Tibial nerve (tissue), 4 donors: Measurements from ENCODE around the gene KCNK6.

Experiments
- CTCF ChIP-seq, 5 experiments: fragments of 200-600 bp in 3 of 5; fragments of 450-650 bp in 2 of 5; sonication (generic) in 3 of 5; IDR thresholded peaks; one replicate each; pipeline ENCODE4 v1.5.1; 2016 to 2019; ENCODE audit warnings: antibody characterized with exemption in 5 of 5, mild to moderate bottlenecking in 3 of 5, moderate library complexity in 2 of 5
- EP300 ChIP-seq, 2 donors: sonication (generic); formaldehyde crosslinking; IDR thresholded peaks; one replicate each; pipeline ENCODE4 v1.6.1; 2017; ENCODE audit warnings: antibody characterized with exemption in 2 of 2, mild to moderate bottlenecking in 1 of 2
- POLR2A ChIP-seq, 2 donors: fragments of 450-650 bp; IDR thresholded peaks; one replicate each; pipeline ENCODE4 v1.6.1; 2017; ENCODE audit warnings: antibody characterized with exemption in 2 of 2, mild to moderate bottlenecking in 2 of 2, moderate library complexity in 2 of 2

- no peak for TF ChIP-seq POLR2A (IDR thresholded peaks at IDR 0.05)
- no peak for TF ChIP-seq CTCF (IDR thresholded peaks at IDR 0.05)
- TF ChIP-seq EP300 (IDR thresholded peaks at IDR 0.05): no peak
Observed at GRCh38 chr19:38352611-38353010, 33.0 kb downstream of the KCNK6 start.
